GM18507 (cell line): ENCODE measurements around the gene PFDN5.
A peak's percentile ranks its signal among the peaks of the same experiment; 100 is the strongest.

ENCODE experiments used
- DNase-seq: peaks from one replicate; pipeline ENCODE4 v3.0.0; 2011; ENCODE audit warnings: low read depth; ENCODE audit not compliant: insufficient read length; ENCODE audit errors: extremely low spot score
- FAIRE-seq: peaks from 2 replicates; lab custom pipeline; 2011; peaks lifted over from hg19 to GRCh38; lab: Jason Lieb, UNC

Gene PFDN5

GRCh38 chr12:53295070-53295890 lies at the start of gene PFDN5:
Gene PFDN5 (plus strand): TSS chr12:53295542. CDS start chr12:53295568, 26 bp downstream.
- peak; percentile 95 for FAIRE-seq
- peak; percentile 75 for DNase-seq

- DNase-seq: peak; percentile 88
- FAIRE-seq: peak; percentile 49
Measured at GRCh38 chr12:53251477-53252348, 43.6 kb upstream of the PFDN5 start.

GRCh38 chr12:53252349-53252916 lies 42.9 kb upstream of the PFDN5 start:
- FAIRE-seq: no peak
- DNase-seq: no peak

- no peak for DNase-seq
- FAIRE-seq: no peak
Measured at GRCh38 chr12:53253298-53253697, 42.0 kb upstream of the PFDN5 start.

- FAIRE-seq: no peak
- DNase-seq: no peak
Measured at GRCh38 chr12:53254816-53255545, 40.4 kb upstream of the PFDN5 start.

- FAIRE-seq (no peak), DNase-seq (no peak)
Measured at GRCh38 chr12:53255996-53256395, 39.3 kb upstream of the PFDN5 start.

- no peak for DNase-seq
- FAIRE-seq: no peak
Measured at GRCh38 chr12:53258541-53259539, 36.5 kb upstream of the PFDN5 start.

- no peak for FAIRE-seq
- DNase-seq: no peak
Measured at GRCh38 chr12:53259891-53260290, 35.5 kb upstream of the PFDN5 start.

GRCh38 chr12:53265783-53266182 lies 29.6 kb upstream of the PFDN5 start:
- FAIRE-seq: no peak

GRCh38 chr12:53267306-53267998 lies 27.9 kb upstream of the PFDN5 start:
- no peak for DNase-seq
- peak; percentile 18 for FAIRE-seq

More at GRCh38 chr12:53265783-53266182, 29.6 kb upstream of the PFDN5 start:
- DNase-seq: no peak

- DNase-seq: peak; percentile 86
- peak; percentile 82 for FAIRE-seq
Measured at GRCh38 chr12:53267999-53268629, 27.2 kb upstream of the PFDN5 start, which contains the start of gene ESPL1. Gene ESPL1 (plus strand): TSS chr12:53268299. CDS start chr12:53268767, 468 bp downstream.

GRCh38 chr12:53268630-53269562 lies 26.4 kb upstream of the PFDN5 start:
- no peak for DNase-seq
- no peak for FAIRE-seq

- FAIRE-seq (no peak), DNase-seq (no peak)
Measured at GRCh38 chr12:53274445-53274844, 20.9 kb upstream of the PFDN5 start.

- FAIRE-seq (no peak), DNase-seq (no peak)
Measured at GRCh38 chr12:53276511-53276910, 18.8 kb upstream of the PFDN5 start.

- FAIRE-seq (no peak), DNase-seq (no peak)
Measured at GRCh38 chr12:53277981-53278380, 17.4 kb upstream of the PFDN5 start.

- DNase-seq: no peak
- FAIRE-seq: no peak
Measured at GRCh38 chr12:53279283-53279869, 16.0 kb upstream of the PFDN5 start.
